GM18498 (cell line): ENCODE results near the gene PCYT2.
A peak's percentile ranks its signal among the peaks of the same experiment; 100 is the strongest.

Experiments
- ATAC-seq: cut with Tn5 transposase; IDR thresholded peaks from one replicate; pipeline ENCODE4 v1.9.1; 2021; ENCODE audit warnings: mild to moderate bottlenecking, moderate library complexity; ENCODE audit not compliant: unreplicated experiment

The PCYT2 gene

GRCh38 chr17:81877569-81877968 lies 33.6 kb downstream of the PCYT2 start:
- no peak for ATAC-seq

- peak; percentile 58 for ATAC-seq
These were observed 39.6 kb downstream of the PCYT2 start for GRCh38 chr17:81871387-81872230.

DNA sequence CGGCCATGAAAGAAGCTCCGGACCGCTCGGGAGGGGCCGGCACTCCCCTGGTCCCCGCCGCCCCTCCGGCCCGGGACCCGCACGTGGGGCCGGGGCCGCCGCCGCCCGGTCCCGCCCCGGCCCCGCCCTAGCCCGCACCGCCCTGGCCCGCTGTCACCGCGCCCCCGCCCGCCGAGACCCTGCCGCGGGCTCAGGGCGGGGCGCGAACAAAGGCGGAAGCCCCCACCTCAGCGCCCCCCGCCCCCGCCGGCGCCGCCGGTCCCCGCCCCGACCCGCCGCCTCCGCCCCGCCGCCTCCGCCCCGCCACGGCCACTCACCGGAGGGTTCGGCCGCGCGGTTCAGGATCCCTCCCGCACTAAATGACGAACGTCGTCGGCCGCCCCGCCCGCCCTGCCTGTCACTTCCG lies 40.2 kb downstream of the PCYT2 start, which contains the start of gene ARHGDIA:
ARHGDIA (minus strand) TSS at position 357 of the 406 bp plus-strand sequence. CDS start 1,407 bp downstream, outside the sequence.
- ATAC-seq = peak; percentile 26

- peak; percentile 11 for ATAC-seq
These were observed 40.8 kb downstream of the PCYT2 start for GRCh38 chr17:81870131-81870980.

DNA sequence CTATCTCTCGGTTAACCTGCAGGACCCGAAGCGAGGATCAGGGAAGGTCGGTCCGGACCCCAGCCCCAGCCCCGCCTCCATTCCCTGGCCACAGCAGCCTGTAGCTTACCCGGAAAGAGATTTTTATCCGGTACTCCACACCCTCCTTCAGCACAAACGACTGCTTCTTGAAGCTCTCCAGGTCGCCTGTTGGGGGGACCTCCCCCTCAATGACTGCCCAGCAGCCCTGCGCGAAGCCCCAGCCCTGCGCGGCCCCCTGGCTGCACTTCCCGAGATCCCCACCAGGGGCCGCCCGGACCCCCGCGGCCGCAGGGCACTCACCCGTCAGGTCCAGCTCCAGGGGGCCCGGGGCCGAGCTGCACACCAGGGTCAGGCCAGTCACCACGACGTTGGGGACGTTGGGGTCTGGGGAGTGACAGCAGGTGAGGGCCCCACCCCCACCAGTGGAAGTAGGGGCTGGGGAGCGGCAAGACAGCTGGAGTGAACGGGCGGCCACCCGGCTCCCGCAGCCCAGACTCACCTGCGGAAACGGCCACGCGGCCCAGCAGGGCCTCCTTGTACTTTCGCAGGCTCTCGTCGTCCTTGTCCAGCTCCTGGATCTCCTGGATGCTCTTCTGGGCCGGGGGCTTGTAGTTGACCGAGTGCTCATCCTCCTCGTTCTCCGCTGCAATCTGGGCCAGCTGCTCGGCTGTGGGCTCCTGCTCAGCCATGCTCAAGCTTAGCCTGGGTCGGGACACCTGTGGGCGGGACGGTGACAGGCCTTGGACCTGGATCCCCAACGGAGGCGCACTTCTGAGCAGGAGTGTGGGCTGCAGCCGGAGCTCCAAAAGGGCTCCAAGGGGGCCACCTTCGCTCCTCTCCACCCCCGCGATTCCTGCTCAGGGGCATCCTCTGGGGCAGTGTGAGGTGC lies 41.7 kb downstream of the PCYT2 start:
- ATAC-seq = no peak

- no peak for ATAC-seq
These were observed 42.5 kb downstream of the PCYT2 start for GRCh38 chr17:81868674-81869220.

GRCh38 chr17:81867991-81868673 lies 43.1 kb downstream of the PCYT2 start:
- ATAC-seq = no peak

DNA sequence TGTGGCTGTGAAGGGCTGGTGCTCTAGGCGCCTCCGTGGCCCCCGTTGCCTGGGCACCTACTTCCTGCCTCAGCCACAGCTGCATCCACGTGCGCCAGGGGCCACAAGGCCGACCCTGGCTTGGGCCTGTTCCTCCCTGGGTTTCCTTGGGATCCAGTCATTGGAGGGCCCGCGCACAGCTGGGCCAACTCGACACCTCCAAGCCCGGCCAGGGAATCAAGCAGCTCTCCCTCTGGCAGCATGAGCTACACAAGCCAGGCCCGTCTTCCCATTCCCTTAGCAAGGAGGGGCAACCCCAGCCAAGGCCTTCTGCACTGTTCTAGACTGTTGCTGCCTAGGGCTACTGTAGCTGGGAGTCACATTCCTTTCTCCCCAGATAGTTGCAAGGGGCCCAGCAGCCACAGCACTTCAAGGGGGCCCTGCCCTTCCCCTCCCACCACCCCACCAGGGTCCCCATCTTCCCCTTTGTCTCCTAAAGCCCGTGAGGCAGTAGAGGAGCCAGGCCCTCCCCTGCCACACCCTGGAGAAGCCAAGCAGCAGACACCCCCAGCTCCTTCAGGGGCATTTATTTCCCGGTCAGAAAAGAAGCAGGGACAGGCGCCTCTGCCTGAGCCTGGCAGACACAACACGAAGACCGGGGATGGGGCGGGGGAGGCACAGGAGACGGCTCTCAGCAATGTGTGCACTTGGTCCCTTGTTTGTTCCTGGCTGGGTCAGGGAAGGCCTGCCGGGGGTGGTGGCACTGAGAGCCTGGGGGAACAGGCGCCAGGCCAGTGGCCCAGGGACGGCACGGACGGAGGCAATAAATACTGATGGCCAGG lies 43.8 kb downstream of the PCYT2 start:
- ATAC-seq = no peak

GRCh38 chr17:81866440-81867169 lies 44.6 kb downstream of the PCYT2 start:
- no peak for ATAC-seq

- ATAC-seq = no peak
These were observed 45.3 kb downstream of the PCYT2 start for GRCh38 chr17:81865733-81866439.

- no peak for ATAC-seq
These were observed 45.9 kb downstream of the PCYT2 start for GRCh38 chr17:81865358-81865732.

DNA sequence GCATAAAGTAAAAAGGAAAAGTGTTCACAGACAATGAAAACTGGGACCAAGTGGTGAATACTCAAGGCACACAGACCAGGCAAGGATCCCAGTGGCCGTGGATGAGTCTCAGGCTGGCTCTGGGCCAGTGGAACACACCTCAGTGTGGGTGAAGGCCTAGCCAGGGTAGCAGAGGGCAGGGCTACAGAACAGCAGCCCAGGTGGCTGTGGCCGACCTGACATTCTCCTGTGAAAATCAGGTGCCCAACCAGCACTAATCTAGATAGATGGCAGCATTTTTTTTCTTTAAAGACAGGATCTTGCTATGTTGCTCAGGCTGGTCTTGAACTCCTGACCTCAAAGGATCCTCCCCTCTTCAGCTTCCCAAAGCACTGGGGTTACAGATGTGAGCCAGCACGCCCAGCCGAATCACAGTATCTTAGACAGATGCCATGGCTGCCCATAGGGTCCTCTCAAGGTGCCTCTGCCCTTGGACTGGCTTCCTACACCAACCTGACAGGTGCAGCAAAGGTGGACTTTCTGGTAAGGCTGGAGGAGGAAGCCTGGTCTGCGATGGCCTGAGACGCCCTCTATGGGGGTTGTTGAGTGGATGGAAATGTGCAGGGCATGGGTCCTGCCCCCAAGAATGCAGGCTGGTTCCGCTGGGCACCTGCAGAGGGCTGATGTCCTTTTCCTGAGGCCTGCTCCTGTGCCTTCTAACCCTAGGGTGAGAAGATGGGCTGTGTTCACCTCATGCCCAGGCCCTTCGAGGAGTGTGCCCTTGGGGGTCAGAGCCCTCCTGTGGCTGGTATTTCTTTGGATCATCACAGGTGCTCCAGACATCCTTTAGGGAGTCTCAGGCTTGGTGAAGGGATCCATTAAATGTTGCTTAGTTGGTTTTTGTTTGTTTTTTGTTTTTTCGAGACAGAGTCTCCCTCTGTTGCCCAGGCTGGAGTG lies 47.1 kb downstream of the PCYT2 start:
- no peak for ATAC-seq

DNA sequence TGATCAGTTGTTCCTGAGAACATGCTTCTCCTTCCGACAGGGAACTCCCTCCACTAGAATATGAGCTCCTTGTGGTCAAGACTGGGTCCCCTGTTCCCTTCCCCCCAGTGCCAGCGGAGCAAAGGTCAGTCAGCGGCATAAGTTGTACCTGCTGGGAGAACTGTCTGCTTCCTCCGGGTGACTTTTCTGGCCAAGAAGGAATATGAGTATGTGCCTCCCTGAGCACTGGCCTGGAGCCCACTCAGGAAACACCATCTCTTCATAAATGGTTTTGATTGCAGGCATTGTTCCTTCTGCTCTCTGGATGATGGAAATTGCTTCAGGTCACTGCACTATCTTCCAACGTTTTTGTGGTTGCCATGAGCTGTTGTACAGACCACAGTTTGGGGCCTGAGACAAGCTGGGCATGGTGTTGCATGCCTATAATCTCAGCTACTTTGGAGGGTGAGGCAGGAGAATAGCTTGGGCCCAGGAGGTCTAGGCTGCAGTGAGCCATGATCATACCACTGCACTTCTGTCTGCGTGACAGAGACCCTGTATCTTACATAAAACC lies 48.0 kb downstream of the PCYT2 start:
- no peak for ATAC-seq

GRCh38 chr17:81860756-81861568 lies 50.2 kb downstream of the PCYT2 start:
- peak; percentile 81 for ATAC-seq

DNA sequence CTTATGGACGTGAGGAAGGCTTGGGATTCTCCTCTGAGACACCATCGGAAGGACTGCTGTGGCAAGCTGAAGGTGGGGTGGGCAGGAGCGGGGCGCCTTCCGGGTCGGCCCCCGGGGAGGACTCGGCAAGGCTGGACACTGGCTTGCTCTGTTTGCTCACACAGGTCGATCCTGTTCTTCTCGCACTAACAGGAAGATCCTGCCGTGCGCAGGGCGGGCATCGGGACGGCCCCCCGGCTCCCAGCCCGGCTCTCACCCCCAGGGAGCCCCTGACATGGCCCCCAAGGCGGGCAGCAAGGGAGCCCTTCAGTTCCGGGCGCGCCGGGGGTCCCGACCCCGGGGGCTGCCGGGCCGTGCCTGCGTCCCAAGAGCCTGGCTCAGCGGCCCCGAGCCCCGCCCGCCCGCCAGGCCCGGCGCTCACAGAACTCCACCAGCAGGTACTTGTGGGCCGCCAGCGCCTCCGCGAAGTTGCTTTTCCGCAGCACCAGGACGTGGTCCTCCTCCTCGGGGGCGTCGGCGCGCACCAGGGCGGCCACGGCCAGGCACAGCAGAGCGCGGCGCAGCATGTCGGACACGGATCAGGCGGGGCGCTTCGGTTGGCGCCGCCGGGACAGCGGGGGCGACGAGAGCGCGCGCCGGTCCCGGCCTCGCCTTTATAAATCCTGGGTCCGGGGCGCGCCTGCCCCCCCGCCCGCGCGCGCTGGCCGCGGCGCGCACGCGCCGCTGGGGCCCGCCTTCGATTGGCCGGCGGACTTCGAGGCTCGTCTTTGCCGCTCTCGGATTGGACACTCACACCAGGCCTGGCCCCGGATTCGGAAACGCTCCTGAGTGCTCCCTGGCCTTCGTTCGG lies 51.1 kb downstream of the PCYT2 start, which contains the start of gene P4HB:
P4HB (minus strand) TSS at position 630 of the 850 bp plus-strand sequence; CDS start at position 566, 64 bp downstream.
- ATAC-seq = peak; percentile 7
